Measurements from ENCODE around the gene HIPK2.

- TF ChIP-seq CTCF (IDR thresholded peaks at IDR 0.05), result no peak
- TF ChIP-seq POLR2AphosphoS5 (IDR thresholded peaks at IDR 0.05), result no peak
- TF ChIP-seq POLR2A (IDR thresholded peaks at IDR 0.05), result no peak
- TF ChIP-seq EP300 (IDR thresholded peaks at IDR 0.05), result no peak
Measured at GRCh38 chr7:139648391-139648861, 129.4 kb downstream of the HIPK2 start.

Data from stomach (tissue), 4 donors.